Middle frontal gyrus (tissue), 1 donor: ENCODE measurements around the gene KRTDAP.

Experiments used
- DNase-seq: peaks from one replicate; pipeline ENCODE4 v3.0.0-alpha.2; 2015; ENCODE audit warnings: low spot score; ENCODE audit errors: extremely low spot score

KRTDAP gene

GRCh38 chr19:35513628-35514281, 23.5 kb upstream of the KRTDAP start, which contains the start of gene DMKN:
TSS of gene DMKN (minus strand) at chr19:35513649. CDS start at chr19:35513475, 174 bp downstream.
- no peak for DNase-seq

- DNase-seq = no peak
Measured at GRCh38 chr19:35512831-35513627, 22.8 kb upstream of the KRTDAP start.

GRCh38 chr19:35511337-35511736, 21.1 kb upstream of the KRTDAP start:
- DNase-seq = no peak

- DNase-seq = no peak
Measured at GRCh38 chr19:35510626-35510964, 20.3 kb upstream of the KRTDAP start.

- DNase-seq = no peak
Measured at GRCh38 chr19:35509861-35510625, 19.8 kb upstream of the KRTDAP start.

- no peak for DNase-seq
Measured at GRCh38 chr19:35509018-35509652, 18.9 kb upstream of the KRTDAP start.

- DNase-seq = no peak
Measured at GRCh38 chr19:35508129-35508528, 17.9 kb upstream of the KRTDAP start.

- DNase-seq = no peak
Measured at GRCh38 chr19:35507561-35507960, 17.3 kb upstream of the KRTDAP start.

GRCh38 chr19:35506011-35506410, 15.7 kb upstream of the KRTDAP start:
- DNase-seq = no peak

GRCh38 chr19:35502751-35503150, 12.5 kb upstream of the KRTDAP start:
- no peak for DNase-seq

GRCh38 chr19:35501684-35502083, 11.4 kb upstream of the KRTDAP start:
- no peak for DNase-seq

- DNase-seq = no peak
Measured at GRCh38 chr19:35500611-35501010, 10.3 kb upstream of the KRTDAP start.

GRCh38 chr19:35498984-35499527, 8.8 kb upstream of the KRTDAP start:
- no peak for DNase-seq

- DNase-seq = no peak
Measured at GRCh38 chr19:35498220-35498619, 8.0 kb upstream of the KRTDAP start.

GRCh38 chr19:35497406-35497805, 7.1 kb upstream of the KRTDAP start:
- DNase-seq = no peak

GRCh38 chr19:35495107-35496064, 5.1 kb upstream of the KRTDAP start:
- DNase-seq = peak; percentile 46

GRCh38 chr19:35493971-35494370, 3.7 kb upstream of the KRTDAP start:
- no peak for DNase-seq

GRCh38 chr19:35491836-35492360, 1.6 kb upstream of the KRTDAP start:
- DNase-seq = no peak

GRCh38 chr19:35488677-35489076, 1.6 kb downstream of the KRTDAP start:
- no peak for DNase-seq

- no peak for DNase-seq
Measured at GRCh38 chr19:35487656-35488182, 2.5 kb downstream of the KRTDAP start.
